Measurements from ENCODE around the gene INHA. TPM values are rescaled to one million over a fixed set of nuclear protein-coding genes. Genes with fewer than 3 reads are reported as not detected.

INHA gene
- total RNA-seq, 1 donor from 2014 or later, result 0.41 TPM

DNA sequence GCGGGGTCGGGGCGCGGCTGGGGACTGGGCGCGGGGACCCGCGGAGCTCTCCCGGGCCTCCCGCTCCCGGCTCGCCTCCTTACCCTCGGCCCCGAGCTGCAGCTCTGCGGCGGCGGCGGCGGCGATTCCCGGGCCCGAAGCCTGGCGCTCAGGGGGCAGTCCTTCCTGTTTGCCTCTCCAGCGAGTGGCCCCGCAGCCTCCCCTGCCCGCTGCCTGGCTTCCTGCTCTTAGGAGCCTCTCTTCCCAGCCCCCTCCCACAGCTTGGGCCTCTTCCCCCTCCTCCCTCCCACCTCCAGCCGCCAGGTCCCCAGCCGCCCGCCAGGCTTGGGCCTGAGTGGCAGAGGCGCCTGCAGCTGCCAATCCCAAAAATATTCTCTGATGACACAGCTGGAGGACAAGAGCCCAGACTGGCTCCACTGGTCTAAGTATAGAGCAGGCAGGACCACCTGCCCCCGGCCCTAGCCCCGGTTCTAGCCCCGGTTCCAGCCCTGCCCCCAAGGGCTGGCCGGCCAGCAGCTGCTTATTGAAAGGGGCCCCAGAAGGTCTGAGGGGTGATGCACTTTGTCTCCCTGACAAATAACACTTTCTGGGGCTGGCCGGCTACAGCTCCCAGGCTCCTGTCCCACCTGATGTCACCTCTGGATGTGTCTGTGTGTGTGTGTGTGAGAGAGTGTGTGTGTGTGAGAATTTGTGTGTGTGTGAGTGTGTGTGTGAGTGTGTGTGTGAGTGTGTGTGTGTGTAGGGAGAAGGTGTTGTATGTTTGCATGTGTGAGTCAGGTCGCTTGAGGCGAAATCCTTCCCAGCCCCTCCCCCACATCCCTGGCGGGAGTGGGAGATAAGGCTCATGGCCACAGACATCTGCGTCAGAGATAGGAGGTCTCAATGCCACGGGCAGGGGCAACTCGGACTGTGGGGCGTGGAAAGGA lies 536 bp upstream of the INHA start, which contains the start of gene OBSL1:
Gene OBSL1 (minus strand): TSS at position 229 of the 926 bp plus-strand sequence. CDS start 307 bp downstream, outside the sequence.
- no peak for FAIRE-seq
- DNase-seq (ENCODE audit: low spot score in 2 of 2), result peak; percentile 73 to 74

DNA sequence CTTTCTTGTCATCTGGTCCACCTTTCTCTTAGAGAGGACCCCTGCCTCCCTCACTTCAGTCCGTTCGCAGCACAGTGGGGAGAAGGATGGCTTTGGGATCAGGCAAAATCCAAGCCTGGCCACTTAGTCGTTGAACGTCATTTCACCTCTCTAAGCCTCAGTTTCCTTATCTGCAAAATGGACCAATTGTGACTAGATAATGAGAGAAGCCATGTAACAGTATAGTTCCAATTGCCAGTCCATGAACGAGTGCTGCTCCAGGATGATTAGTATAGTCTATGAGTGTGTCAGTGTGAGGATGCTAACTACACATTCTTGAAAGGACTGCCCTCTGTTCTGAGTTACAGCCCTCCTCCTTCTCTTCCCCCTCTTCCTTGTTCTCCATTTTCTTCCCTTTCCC lies 1.1 kb downstream of the INHA start:
- DNase-seq (ENCODE audit: low spot score in 2 of 2), result no peak
- no peak for FAIRE-seq

DNA sequence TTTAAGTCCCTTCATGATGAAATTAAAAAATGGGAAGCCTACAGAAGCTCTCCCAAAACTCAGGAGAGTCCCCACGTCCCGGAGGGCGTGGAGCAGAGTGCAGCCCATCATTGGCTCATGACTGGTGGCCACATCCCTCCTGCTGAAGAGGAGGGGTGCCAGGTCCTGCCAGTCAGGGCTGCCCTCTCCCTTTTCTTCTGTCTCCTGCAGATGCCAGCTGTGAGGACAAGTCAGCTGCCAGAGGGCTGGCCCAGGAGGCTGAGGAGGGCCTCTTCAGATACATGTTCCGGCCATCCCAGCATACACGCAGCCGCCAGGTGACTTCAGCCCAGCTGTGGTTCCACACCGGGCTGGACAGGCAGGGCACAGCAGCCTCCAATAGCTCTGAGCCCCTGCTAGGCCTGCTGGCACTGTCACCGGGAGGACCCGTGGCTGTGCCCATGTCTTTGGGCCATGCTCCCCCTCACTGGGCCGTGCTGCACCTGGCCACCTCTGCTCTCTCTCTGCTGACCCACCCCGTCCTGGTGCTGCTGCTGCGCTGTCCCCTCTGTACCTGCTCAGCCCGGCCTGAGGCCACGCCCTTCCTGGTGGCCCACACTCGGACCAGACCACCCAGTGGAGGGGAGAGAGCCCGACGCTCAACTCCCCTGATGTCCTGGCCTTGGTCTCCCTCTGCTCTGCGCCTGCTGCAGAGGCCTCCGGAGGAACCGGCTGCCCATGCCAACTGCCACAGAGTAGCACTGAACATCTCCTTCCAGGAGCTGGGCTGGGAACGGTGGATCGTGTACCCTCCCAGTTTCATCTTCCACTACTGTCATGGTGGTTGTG lies 2.6 kb downstream of the INHA start:
- no peak for FAIRE-seq

DNA sequence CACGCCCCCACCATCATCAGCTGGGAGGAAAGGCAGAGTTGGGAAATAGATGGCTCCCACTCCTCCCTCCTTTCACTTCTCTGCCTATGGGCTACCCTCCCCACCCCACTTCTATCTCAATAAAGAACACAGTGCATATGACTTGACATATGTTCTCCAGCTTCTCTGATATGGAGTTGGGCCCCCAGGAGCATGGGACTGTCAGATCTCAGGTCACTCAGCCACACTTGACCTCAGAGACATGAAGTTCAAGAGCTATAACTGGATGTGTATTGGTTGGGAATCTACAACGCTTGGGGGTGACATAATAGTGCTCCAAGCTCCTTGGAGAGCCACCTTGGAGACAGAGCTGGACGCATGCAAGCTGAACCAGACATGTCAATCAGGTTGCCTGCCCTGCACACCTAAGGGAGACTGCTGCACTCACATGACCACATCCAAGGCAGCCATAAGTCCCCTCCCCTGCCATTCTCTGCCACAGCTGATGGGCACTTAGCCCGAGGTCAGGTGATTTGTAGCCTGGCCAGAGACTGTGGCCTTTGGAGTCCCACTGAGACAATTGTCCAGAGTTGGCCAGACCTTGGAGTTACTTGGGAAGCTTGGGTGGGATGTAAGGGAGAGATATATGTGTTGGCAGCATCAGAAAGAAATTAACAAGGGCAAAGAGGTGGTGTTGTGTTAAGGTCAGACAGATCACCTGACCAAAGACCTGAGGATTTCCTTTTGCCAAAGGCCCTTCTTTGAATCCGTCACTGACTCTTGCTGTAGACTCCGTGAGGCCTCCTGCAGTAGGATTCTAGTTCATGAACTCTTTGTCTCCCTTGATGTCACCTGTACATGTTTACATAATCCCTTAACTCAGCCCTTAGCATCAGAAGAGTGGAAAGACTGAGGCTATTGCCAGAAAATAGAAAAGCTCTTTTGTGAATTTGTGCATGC lies 3.7 kb downstream of the INHA start:
- no peak for FAIRE-seq
- no peak for DNase-seq (ENCODE audit: low spot score in 2 of 2)

More for the DNA sequence above, 2.6 kb downstream of the INHA start:
- DNase-seq (ENCODE audit: low spot score in 2 of 2), result no peak

DNA sequence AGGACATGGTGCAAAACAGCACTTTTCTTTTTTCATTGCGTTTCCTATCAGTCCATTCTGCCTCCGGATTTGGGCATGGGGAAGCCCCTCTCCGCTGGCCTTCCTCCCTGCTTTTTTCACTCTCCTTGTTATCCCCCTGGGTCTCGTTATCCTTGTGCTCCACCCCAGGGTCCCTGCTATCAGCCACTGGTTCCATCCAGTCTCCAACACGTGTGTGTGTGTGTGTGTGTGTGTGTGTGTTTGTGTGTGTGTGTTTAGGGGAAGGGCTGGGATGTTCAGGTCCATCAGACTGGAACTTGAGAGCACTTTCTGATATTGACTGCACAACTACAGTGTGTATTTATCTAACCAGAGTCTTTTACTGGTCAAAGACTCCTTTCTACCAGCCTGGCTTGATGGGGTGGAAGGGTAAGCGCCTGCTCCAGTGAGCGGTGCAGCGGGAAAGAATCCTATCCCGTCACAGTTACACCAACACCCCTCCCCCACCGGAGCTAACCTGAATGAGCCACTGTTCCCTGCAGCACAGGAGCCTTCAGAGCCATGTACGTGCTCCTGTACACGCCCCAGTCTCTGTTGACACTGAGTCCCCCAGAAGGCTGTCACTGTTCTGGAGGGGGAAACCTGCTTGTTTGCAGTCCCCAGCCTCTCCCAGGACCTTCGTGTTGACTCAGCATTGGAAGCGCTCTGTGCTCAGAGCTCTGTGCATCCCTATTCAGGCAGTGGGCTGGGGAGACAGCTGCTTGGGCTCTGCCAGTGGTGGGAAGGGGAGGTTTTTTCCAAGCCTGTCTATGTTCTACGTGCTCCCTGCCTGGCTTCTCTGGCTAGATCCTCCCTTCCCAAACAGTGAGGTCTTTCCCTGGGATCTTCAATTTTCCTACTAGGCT lies 4.6 kb downstream of the INHA start:
- DNase-seq (ENCODE audit: low spot score in 2 of 2) (no peak), FAIRE-seq (no peak)

DNA sequence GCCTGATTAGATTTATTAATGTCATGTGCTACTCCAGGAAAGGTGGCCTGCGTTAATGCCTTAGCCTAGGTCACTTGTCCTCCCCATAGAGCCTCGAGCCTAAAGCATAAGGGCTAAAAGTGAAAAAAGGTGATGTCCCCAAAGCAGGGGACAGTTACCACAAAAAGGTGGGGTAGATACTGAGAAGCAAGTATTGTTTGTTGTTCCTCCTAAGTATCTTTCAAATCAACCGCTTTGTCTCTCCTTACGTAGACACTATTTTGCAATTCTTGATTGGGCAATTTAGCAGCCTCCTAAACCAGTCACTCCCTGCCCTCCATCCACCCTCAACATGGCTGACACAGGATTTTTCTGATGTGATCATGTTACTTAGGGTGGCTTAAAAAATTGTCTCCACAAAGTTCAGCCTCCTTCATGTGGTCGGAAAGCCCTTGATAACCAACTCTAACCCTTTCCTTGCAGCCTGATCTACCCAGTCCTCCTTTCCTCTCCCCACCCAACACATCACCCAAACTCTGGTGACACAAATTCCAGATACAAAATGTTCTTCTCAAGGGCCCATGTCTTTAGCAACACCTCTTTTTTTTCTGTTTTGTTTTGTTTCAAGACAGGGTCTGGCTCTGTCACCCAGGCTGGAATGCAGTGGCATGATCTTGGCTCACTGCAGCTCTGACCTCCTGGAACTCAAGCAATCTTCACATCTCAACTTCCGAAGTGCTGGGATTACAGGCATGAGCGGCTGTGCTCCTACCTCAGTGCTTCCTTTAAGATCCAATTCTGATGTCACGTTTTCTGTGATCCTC lies 6.9 kb downstream of the INHA start:
- FAIRE-seq, result no peak

DNA sequence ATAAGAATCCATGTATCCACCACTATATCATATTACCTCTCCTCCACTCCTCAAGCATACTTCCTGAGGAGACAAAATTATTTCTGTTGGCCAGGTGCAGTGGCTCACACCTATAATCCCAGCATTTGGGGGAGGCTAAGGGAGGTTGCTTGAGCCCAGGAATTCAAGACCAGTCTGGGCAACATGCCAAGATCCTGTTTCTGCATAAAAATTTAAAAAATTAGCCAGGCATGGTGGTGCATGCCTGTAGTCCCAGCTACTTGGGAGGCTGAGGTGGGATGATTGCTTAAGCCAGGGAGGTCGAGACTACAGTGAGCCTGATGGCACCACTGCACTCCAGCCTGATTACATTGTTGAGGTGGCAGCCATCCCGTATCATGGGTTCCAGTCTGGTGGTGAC lies 9.2 kb downstream of the INHA start:
- DNase-seq (ENCODE audit: low spot score in 2 of 2) (no peak), FAIRE-seq (no peak)

More for the DNA sequence above, 6.9 kb downstream of the INHA start:
- DNase-seq (ENCODE audit: low spot score in 2 of 2), result no peak

DNA sequence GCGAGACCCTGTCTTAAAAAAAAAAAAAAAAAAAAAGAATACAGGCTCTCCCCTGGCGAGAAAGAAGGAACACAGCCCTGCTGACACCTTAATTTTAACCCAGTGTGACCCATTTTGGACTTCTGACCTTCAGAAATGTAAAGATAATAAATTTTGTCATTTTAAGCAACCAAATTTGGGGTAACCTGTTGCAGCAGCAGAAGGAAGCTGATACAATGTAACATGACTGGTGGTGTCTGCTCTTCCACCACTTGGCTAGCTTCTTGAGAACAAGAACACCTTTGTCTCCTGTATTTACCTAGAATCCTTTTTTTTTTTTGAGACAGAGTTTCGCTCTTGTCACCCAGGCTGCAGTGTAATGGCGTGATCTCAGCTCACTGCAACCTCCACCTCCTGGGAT lies 19.0 kb downstream of the INHA start:
- no peak for DNase-seq (ENCODE audit: low spot score in 2 of 2)
- FAIRE-seq, result no peak

DNA sequence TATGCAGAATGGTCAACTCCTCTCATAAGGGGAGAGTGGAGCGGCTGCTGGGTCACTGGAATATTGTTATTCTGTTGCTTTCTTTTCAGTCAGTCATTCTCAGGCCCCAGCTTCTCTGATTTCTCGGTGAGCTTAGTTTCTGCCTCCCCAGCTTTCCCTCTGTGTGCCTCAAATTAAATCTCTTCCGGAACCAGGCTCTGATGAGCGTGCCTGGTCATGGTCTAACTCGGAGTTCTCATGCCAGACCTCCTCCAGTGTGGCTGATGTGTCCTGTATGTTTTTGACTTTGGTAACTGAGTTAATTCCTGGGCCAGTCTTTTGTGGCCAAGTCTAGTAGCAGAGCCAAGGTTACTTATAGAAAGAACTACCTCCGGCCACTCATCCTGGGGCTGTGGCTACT lies 20.6 kb downstream of the INHA start:
- no peak for DNase-seq (ENCODE audit: low spot score in 2 of 2)
- FAIRE-seq, result no peak

DNA sequence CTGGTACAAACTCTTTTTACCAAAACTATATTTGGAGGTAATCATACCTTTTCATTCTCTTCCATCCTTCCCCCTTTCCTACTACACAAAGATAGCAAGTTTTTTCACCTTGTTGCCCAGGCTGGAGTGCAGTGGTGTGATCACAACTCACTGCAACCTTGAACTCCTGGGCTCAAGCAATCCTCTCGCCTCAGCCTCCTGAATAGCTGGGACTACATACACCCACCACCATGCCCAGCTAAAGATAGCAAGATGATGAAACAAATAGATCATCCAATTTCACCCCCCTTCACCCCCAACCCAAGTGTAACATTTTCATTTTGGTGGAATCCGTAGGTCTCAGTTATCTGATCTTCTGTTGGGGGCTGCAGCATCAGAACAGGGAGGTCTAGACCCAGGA lies 21.0 kb downstream of the INHA start:
- no peak for FAIRE-seq
- no peak for DNase-seq (ENCODE audit: low spot score in 2 of 2)

DNA sequence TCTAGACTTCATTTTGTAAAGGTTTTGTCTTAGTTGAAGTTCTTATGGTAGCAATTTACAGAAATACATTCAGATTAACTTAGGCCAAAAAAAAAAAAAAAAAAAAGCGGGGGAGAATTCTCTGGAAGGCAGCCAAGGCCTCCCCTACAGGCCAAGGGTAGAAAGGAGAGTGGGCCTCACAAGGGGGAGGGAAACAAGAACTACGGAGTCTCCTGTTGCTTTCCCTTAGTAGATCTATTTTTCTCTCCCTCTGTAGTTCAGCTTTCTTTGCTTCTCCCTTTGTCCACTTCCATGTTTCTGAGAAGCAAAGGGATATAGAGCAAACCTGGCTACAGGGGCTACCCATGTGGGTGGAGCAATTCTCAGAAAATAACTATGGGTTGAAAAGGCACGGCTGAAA lies 23.1 kb downstream of the INHA start:
- no peak for DNase-seq (ENCODE audit: low spot score in 2 of 2)

DNA sequence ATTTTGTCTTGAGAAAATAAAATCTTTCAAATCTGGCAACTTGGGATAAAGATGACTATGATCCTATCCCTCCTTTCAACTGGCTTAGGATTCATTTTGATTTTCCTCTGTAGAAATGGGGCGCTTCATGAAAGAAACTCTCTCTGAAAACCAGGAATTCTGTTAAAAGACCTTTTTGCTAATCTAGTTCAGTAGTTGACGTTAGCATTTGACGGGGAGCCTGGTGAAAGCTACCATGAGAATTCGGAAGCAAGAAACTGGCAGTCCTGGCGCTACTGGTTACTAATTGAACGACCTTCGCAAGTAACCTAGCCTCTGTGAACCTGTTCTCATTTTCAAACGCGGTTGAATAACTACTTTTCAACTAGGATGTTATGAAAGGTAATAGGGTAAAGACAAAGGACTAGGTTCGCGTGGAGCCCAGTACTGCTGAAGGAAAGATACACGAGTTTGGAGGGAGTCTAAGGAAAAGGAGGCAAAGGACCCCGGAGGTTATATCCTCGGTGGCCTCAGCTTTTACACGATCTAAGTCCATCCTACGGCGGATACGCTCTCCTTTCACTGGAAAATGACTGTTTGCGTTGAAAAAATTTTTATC lies 24.9 kb downstream of the INHA start:
- DNase-seq (ENCODE audit: low spot score in 2 of 2) (no peak), FAIRE-seq (no peak)

More for the DNA sequence above, 23.1 kb downstream of the INHA start:
- FAIRE-seq, result no peak

DNA sequence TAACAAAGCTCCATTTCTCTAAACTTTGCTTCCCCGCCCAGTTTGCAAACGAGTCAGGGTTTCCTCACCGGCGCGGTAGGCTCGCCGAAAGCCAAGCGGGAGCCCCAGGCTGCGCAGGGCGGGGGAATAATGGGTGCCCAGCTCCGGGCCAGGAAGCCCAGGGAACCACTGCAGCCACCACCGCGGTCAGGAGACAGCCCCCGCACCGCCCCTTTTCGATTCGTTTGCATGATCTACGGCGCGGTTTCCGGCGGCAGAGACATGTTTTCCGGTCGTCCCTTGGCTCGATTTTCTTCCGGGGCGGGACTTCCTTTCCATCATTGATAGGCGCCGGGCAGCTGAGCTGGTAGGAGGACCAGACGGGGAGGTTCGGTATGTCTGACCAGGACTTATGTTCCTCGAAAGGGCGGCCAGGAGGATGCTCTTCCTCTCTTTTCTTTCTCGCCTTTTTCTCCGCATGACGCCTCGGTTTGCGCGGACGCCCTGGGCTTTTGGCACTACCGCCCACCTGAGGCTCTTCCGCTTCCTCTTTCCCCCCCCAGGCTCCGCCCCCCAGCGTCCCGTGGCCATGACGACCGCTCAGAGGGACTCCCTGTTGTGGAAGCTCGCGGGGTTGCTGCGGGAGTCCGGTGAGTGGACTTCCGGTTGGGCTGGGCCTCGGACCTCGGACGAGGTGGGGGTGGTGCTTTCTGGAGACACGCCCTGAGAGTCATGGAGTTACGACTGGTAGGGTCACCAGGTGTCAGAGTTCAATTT lies 25.6 kb downstream of the INHA start, which contains the start of gene STK11IP:
Gene STK11IP (plus strand): TSS at position 306 of the 756 bp plus-strand sequence. CDS start 263 bp downstream, at position 569.
- FAIRE-seq (no peak), DNase-seq (ENCODE audit: low spot score in 2 of 2) (peak; percentile 83 to 94)

DNA sequence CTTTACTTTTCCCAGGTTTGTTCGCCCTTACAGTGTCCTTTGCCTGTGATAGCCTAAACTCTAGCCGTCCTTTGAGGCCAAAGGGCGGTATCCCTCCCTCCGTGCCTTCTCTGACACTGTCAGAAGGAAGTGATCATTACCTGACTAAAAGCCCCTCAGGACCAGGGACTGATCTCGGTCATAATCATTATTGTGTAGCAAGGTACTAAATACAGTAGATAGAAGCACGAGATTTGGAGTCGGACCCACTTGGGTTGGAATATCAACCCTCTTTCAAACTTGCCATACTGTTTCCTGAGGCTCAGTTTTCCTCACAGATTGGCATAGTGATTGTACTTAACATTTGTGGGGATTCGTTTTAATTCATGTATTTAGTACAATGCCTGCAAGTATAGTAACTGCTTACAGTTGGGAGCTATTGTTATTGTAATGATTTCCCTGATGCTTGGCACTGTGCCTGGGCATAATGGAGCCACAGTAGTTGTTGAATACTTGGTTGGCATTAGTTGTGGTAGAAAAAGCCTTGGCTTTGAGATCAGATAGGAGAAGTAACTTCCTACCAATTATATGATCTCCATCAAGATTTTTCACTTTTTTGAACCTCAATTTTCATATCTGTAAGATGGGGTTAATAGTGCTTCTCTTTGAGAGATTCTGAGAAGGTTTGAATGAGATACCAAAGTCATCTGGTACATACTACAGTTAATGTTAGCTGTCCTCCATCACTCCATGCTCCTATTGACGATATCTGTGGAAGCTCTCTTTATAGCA lies 26.4 kb downstream of the INHA start:
- FAIRE-seq, result no peak
- no peak for DNase-seq (ENCODE audit: low spot score in 2 of 2)

DNA sequence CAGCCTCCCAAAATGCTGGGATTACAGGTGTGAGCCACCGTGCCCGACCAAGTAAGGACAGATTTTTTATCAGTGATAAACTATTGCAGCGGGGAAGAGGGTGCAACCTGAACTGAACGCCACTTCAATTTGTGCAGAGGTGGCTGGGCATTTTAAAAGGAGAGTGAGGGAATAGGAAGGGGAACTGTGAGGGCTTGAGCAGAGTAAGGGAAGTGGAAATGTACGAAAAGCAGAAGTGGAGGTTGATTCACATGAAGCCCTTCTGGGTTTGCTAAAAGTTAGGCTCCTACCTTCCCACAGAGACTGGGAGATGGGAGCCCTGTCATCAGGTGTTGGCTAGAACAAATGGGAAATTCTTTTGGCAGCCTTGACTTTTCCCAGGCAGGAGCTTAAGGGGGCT lies 31.7 kb downstream of the INHA start:
- no peak for FAIRE-seq
- DNase-seq (ENCODE audit: low spot score in 2 of 2), result no peak

DNA sequence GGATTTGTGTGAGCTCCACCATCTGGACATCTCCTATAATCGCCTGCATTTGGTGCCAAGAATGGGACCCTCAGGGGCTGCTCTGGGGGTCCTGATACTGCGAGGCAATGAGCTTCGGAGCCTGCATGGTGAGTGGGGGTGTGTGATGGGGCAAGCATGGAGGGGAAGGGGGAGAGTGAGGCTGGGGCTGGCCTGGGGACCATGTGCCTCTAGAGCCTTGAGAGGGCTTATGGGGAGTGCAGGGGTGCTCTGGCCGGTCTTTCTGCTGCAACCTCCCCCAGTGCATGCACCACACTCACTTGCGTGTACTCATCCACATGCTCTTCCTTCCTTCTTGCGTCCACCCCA lies 33.5 kb downstream of the INHA start:
- FAIRE-seq, result no peak

More for the DNA sequence above, 33.5 kb downstream of the INHA start:
- no peak for DNase-seq (ENCODE audit: low spot score in 2 of 2)
